RWPE1 (cell line): ENCODE measurements around the gene FMR1.

Experiments
- CTCF ChIA-PET: fragments of 350-600 bp; sonication (Branson Sonifier 250); formaldehyde crosslinking; extraction: SDS; loops from one replicate; lab custom pipeline; 2021; lab: Yijun Ruan, JAX
- POLR2A ChIA-PET: fragments of 400-600 bp; formaldehyde crosslinking; extraction: SDS; loops from one replicate; lab custom pipeline; 2020; ENCODE audit warnings: antibody characterized with exemption; ENCODE audit not compliant: low non-redundant PET; lab: Yijun Ruan, JAX
- DNase-seq: peaks from one replicate; pipeline ENCODE4 v3.0.0; 2012; ENCODE audit warnings: low spot score
- H3K27ac ChIP-seq: fragments of 450-650 bp; 2 replicates; pipeline ENCODE4 v1.5.1; 2017
- TF ChIP-seq, protein P1 (sequence below): fragments of 450-650 bp; conservative IDR thresholded peaks from 2 replicates; pipeline ENCODE4 v1.5.1; 2017; ENCODE audit warnings: low read depth, mild to moderate bottlenecking

Gene FMR1

DNA sequence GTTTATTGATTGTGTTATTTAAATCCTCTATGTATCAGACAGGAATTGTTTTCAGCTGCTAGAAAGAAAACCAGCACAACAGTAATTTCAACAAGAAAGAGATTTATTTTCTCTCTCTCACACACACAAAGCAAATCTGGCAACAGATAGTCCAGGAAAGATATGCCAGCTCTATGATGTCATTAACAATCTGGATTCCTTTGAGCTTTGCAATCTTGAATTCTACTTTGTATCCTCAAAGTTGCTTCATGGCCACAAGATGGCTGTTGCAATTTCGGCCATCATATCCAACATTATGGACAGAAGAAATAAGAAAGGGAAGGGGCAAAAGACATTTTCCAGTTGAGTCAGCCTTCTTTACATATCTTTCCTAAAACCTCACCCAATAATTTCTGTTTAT, 19.8 kb upstream of the FMR1 start:
- CTCF ChIA-PET = no interaction called here

DNA sequence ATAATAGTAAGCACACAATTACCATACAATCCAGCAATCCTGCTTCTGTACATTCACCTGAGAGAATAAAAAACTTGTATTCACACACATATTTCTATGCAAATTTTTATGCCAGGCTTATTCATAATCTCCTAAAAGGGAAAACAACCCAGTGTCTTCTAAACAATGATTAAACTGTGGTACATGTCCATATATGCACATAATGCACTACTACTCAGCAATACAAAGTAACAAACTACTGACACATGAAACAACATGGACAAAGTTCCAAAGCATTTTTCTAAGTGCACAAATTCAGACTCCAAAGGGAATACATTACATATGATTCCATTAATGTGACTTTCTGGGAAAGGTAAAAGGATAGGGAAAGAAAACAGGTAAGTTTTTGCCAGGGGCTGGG, 18.0 kb upstream of the FMR1 start:
- ChIA-PET POLR2A (no interaction called here), CTCF (no interaction called here)
- TF ChIP-seq, protein P1, sequence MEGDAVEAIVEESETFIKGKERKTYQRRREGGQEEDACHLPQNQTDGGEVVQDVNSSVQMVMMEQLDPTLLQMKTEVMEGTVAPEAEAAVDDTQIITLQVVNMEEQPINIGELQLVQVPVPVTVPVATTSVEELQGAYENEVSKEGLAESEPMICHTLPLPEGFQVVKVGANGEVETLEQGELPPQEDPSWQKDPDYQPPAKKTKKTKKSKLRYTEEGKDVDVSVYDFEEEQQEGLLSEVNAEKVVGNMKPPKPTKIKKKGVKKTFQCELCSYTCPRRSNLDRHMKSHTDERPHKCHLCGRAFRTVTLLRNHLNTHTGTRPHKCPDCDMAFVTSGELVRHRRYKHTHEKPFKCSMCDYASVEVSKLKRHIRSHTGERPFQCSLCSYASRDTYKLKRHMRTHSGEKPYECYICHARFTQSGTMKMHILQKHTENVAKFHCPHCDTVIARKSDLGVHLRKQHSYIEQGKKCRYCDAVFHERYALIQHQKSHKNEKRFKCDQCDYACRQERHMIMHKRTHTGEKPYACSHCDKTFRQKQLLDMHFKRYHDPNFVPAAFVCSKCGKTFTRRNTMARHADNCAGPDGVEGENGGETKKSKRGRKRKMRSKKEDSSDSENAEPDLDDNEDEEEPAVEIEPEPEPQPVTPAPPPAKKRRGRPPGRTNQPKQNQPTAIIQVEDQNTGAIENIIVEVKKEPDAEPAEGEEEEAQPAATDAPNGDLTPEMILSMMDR = no peak
- no peak overlapping the region for H3K27ac ChIP-seq
- no peak for DNase-seq

More for the DNA sequence above, 19.8 kb upstream of the FMR1 start:
- TF ChIP-seq, protein P1 = no peak
- no peak for DNase-seq
- POLR2A ChIA-PET = no interaction called here
- H3K27ac ChIP-seq = no peak overlapping the region

DNA sequence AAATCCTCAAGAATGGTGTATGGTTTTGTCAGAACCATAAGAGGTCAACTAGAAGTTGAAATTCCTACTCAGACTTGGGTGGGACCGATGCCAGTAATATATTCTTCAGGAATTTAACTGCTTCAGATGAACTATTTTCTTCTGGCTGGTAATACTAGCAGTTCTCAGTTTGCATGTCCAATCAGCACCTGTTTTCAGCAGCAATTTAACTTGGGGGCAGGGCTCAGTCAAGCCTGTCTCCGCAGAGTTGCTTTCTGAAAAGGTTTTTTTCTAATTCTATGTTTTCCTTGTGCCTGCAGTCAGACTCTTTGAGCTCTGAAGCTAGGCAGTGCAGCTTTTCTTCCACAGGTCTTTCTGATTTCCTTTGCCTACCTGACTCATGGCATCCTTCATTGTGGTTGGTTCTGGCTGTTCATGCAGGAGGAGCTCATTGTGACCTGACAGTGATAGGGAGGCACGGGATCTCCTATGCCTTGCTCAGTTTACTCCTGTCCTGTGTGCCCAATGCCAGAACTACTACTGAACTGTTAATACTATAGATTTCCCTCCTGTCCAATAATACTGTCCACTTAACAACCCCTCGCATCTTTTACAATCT, 17.3 kb upstream of the FMR1 start:
- CTCF ChIA-PET = interaction anchor here (0.6 kb wide), 1 partner anchor 255 kb away, joined by 4 read pairs; no protein-coding TSS in a partner anchor
- TF ChIP-seq, protein P1 = no peak
- no peak for DNase-seq
- POLR2A ChIA-PET = no interaction called here
- H3K27ac ChIP-seq = no peak overlapping the region

DNA sequence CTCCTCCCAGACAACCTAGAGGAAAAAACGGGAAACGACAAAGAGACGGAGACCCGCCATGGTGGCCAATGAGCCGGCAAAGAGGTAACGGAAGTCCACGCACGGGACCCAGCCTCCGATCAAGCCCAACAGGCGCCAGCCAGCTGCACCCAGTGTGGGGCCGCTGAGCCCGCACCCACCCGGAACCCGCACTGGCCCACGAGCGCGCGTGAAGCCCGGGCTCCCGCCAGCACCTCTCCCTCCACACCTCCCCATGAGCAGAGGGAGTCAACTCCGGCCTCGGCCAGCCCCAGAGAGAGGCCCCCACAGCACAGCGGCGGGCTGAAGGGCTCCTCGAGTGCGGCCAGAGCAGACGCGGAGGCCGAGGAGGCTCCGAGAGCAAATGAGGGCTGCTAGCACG, 14.6 kb upstream of the FMR1 start:
- CTCF ChIA-PET = no interaction called here
- TF ChIP-seq, protein P1 = no peak
- DNase-seq = no peak
- POLR2A ChIA-PET = no interaction called here
- H3K27ac ChIP-seq = no peak overlapping the region

DNA sequence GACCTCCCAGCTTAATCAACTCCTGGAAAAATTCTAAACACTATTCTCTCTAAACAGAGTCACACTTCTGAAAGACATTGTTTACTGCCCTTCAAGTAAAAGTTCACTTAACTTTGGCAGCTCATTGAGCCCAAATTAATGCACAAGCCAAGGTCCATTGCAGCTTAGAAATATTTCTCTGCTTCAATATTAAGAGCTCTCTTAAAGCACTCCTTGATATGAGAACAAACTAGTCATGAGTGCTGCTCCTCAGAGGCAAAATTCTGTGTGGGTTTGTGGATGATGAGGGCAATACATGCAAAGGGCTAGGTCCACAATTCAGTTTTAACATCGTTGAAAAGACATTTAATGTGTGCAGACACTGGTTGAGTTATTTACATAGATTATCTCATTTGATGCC, 12.8 kb upstream of the FMR1 start:
- ChIA-PET CTCF (no interaction called here), POLR2A (no interaction called here)
- no peak overlapping the region for H3K27ac ChIP-seq
- no peak for DNase-seq
- TF ChIP-seq, protein P1 = no peak

DNA sequence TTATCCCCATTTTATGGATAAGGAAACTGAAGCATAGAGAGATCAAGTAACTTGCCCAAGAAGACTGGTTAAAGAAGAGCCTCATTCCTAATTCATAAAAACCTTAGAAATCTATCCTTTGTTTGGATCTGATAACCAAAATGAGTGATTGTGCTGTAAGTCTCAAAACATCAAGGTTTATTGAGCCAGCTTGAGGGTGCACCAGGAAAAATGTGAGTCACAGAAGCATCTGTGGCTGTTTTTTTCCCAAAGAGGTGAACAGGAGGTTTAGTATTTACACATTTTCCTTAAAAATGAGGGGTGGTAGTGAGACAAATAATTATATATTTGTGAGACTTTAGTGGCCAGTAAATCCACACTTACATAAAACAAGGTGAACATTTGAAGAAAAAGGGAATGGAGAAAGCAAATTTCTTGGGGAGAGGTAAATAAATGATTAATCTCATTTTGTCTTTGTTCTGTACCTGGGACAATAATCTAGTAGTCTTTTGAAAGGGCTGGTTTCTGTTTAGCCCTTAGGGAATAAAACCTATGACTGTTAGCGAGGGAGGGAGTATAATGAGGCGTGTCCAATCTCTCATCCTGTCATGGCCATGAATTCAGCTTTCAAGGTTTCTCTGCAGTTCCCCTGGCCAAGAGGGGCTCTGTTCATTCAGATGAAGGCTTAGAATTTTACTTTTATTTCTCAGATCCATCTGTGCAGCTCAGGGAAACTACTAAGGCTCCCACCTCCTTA, 12.2 kb upstream of the FMR1 start:
- DNase-seq = peak; percentile 4
- no peak overlapping the region for H3K27ac ChIP-seq
- ChIA-PET CTCF (no interaction called here), POLR2A (no interaction called here)
- TF ChIP-seq, protein P1 = no peak
